Brain microvascular endothelial cell (primary cell): ENCODE data around the gene HNRNPDL.

ENCODE experiments used
- DNase-seq: peaks from one replicate; pipeline ENCODE4 v3.0.0-alpha.2; 2020
- H3K27ac ChIP-seq: fragments of 250-450 bp; sonication (Bioruptor Pico); 2 replicates; pipeline ENCODE4 v1.5.1; 2020; ENCODE audit warnings: mild to moderate bottlenecking, moderate library complexity
- H3K27me3 ChIP-seq: fragments of 250-450 bp; sonication (Bioruptor Pico); replicated peaks from 2 replicates; pipeline ENCODE4 v1.5.1; 2020; ENCODE audit warnings: mild to moderate bottlenecking
- H3K36me3 ChIP-seq: fragments of 250-450 bp; sonication (Bioruptor Pico); replicated peaks from 2 replicates; pipeline ENCODE4 v1.5.1; 2020; ENCODE audit warnings: mild to moderate bottlenecking
- H3K4me3 ChIP-seq: 2 replicates; pipeline ENCODE4 v1.5.1; 2011; ENCODE audit warnings: low read depth, mild to moderate bottlenecking, control low read depth, low read length, moderate library complexity
- CTCF ChIP-seq: IDR thresholded peaks from 2 replicates; pipeline ENCODE4 v1.5.1; 2011; ENCODE audit warnings: low read depth, mild to moderate bottlenecking, moderate library complexity, low read length, control low read depth, inconsistent platforms; ENCODE audit errors: missing control alignments
- in situ Hi-C: cut with HindIII; loops from 2 replicates; pipeline ENCODE4 v1.10.0; 2017; ENCODE audit warnings: low sequenced_read_pairs, low pct_ligation_motif_present

HNRNPDL gene

GRCh38 chr4:82403725-82404124 is 26.5 kb downstream of the HNRNPDL start:
- DNase-seq: no peak
- in situ Hi-C loops: no loop called here
- Histone ChIP-seq H3K27ac (no peak overlapping the region), H3K4me3 (no peak overlapping the region), H3K36me3 (no peaks in the 10 kb centered on the region), H3K27me3 (no peaks in the 10 kb centered on the region)
- TF ChIP-seq CTCF: no peak

GRCh38 chr4:82402196-82402775 is 28.0 kb downstream of the HNRNPDL start:
- Histone ChIP-seq H3K27me3 (no peaks in the 10 kb centered on the region), H3K27ac (no peak overlapping the region), H3K36me3 (no peaks in the 10 kb centered on the region), H3K4me3 (no peak overlapping the region)
- no peak for DNase-seq
- in situ Hi-C loops: no loop called here
- TF ChIP-seq CTCF: no peak

GRCh38 chr4:82401600-82401999 is 28.7 kb downstream of the HNRNPDL start:
- TF ChIP-seq CTCF: no peak
- H3K36me3 ChIP-seq: no peaks in the 10 kb centered on the region
- no peaks in the 10 kb centered on the region for H3K27me3 ChIP-seq
- no peak overlapping the region for H3K4me3 ChIP-seq
- in situ Hi-C loops: no loop called here
- no peak overlapping the region for H3K27ac ChIP-seq
- DNase-seq: no peak

GRCh38 chr4:82398263-82398662 is 32.0 kb downstream of the HNRNPDL start:
- no peak for DNase-seq
- no peak overlapping the region for H3K4me3 ChIP-seq
- in situ Hi-C loops: no loop called here
- H3K27ac ChIP-seq: no peak overlapping the region
- no peaks in the 10 kb centered on the region for H3K27me3 ChIP-seq
- H3K36me3 ChIP-seq: no peaks in the 10 kb centered on the region
- TF ChIP-seq CTCF: no peak

- in situ Hi-C loops: no loop called here
These were observed 32.7 kb downstream of the HNRNPDL start for GRCh38 chr4:82397527-82397926.

More at GRCh38 chr4:82397527-82397926, 32.7 kb downstream of the HNRNPDL start:
- no peak overlapping the region for H3K27ac ChIP-seq
- H3K27me3 ChIP-seq: no peaks in the 10 kb centered on the region
- DNase-seq: no peak
- no peaks in the 10 kb centered on the region for H3K36me3 ChIP-seq
- H3K4me3 ChIP-seq: no peak overlapping the region
- no peak for TF ChIP-seq CTCF
